Sigmoid colon (tissue), 7 donors: ENCODE results near the gene CCDC159. TPM values are rescaled to one million over a fixed set of nuclear protein-coding genes. Genes with fewer than 3 reads are reported as not detected.

ENCODE experiments used
- DNase-seq: peaks from one replicate; pipeline ENCODE4 v3.0.0-alpha.2; 2019
- H3K27ac ChIP-seq, 4 donors: fragments of 200-600 bp; sonication (generic); one replicate each; pipeline ENCODE4 v1.5.1; 2016 to 2019; ENCODE audit warnings: mild to moderate bottlenecking in 1 of 4
- H3K27me3 ChIP-seq, 3 donors: fragments of 200-600 bp; sonication (generic); one replicate each; pipeline ENCODE4 v1.5.1; 2019; ENCODE audit warnings: mild to moderate bottlenecking in 1 of 3
- H3K36me3 ChIP-seq, 4 donors: fragments of 200-600 bp; sonication (generic); one replicate each; pipeline ENCODE4 v1.5.1; 2016 to 2019
- H3K4me1 ChIP-seq, 4 donors: fragments of 200-600 bp; sonication (generic); one replicate each; pipeline ENCODE4 v1.5.1; 2017 to 2019
- H3K4me3 ChIP-seq, 4 donors: fragments of 200-600 bp; sonication (generic); one replicate each; pipeline ENCODE4 v1.5.1; 2017 to 2019; ENCODE audit warnings: mild to moderate bottlenecking in 2 of 4, moderate library complexity in 1 of 4
- H3K9me3 ChIP-seq, 4 donors: fragments of 200-600 bp in 3 of 4; sonication (generic) in 3 of 4; one replicate each; pipeline versions ENCODE4 v1.5.1 to v1.6.1; 2013 to 2019
- CTCF ChIP-seq, 4 experiments: fragments of 450-650 bp in 3 of 4; fragments of 200-600 bp in 1 of 4; IDR thresholded peaks; one replicate each; pipeline ENCODE4 v1.5.1; 2016 to 2019; ENCODE audit warnings: antibody characterized with exemption in 4 of 4, mild to moderate bottlenecking in 3 of 4, moderate library complexity in 2 of 4
- EP300 ChIP-seq, 4 donors: sonication (generic); formaldehyde crosslinking; IDR thresholded peaks; one replicate each; pipeline ENCODE4 v1.6.1; 2017; ENCODE audit warnings: antibody characterized with exemption in 4 of 4
- POLR2A ChIP-seq, 2 donors: fragments of 450-650 bp; IDR thresholded peaks; one replicate each; pipeline ENCODE4 v1.6.1; 2016; ENCODE audit warnings: antibody characterized with exemption in 2 of 2, mild to moderate bottlenecking in 2 of 2, moderate library complexity in 2 of 2
- POLR2AphosphoS5 ChIP-seq, 4 donors: sonication (generic); formaldehyde crosslinking; IDR thresholded peaks; one replicate each; pipeline ENCODE4 v1.6.1; 2017; ENCODE audit warnings: antibody characterized with exemption in 4 of 4
- WGBS, 2 donors: extraction: QIAGEN DNeasy Blood & Tissue Kit; methylation state at CpG; one replicate each; pipeline ENCODE4 v1.1.7; 2013; 5-methylcytosine and 5-hydroxymethylcytosine counted together
- intact Hi-C: fragments of 100-400 bp; cut with DNase I; formaldehyde crosslinking; loops from one replicate; pipeline ENCODE4 v1.15.1; 2023
- polyA plus RNA-seq, 3 donors: library from polyadenylated mRNA; stranded (reverse); fragments of 200-250 nt; gene quantifications; one replicate each; pipeline ENCODE4 v1.2.3, GENCODE V29; 2013
- total RNA-seq, 4 donors: library from RNA; depleted of rRNA; stranded (reverse); fragments of >200 nt; gene quantifications; one replicate each; pipeline ENCODE4 v1.1.0, GENCODE V29; 2016
- donor health status: healthy with polysubstance abuse.
- donor health status: Bipolar disorder and iron deficiency.
- donor health status: healthy.

The CCDC159 gene
- total and polyA plus RNA-seq, 7 donors: 11.6 to 42.4 (median 19.6) TPM

GRCh38 chr19:11364935-11365334, 18.6 kb downstream of the CCDC159 start:
- intact Hi-C loops: no loop called here

GRCh38 chr19:11365557-11366117, 19.3 kb downstream of the CCDC159 start:
- Histone ChIP-seq H3K9me3 (no peaks in the 10 kb centered on the region), H3K4me3 (no peak overlapping the region), H3K27ac (no peak overlapping the region), H3K36me3 (peaks cover 3 to 58% (median 19%) of the 10 kb centered on the region in 4 donors), H3K27me3 (no peaks in the 10 kb centered on the region), H3K4me1 (no peaks in the 10 kb centered on the region)
- TF ChIP-seq POLR2A (IDR thresholded peaks at IDR 0.05) (no peak), CTCF (IDR thresholded peaks at IDR 0.05) (no peak), EP300 (IDR thresholded peaks at IDR 0.05) (no peak), POLR2AphosphoS5 (IDR thresholded peaks at IDR 0.05) (no peak)
- WGBS, 2 donors: 84% methylated on average over 7 of the region's 7 CpGs
- no peak for DNase-seq
- intact Hi-C loops: no loop called here

More at GRCh38 chr19:11364935-11365334, 18.6 kb downstream of the CCDC159 start:
- H3K4me3 ChIP-seq: no peak overlapping the region
- WGBS, 2 donors: 80 to 81% methylated on average over 5 of the region's 5 CpGs
- no peak for TF ChIP-seq POLR2AphosphoS5 (IDR thresholded peaks at IDR 0.05)
- no peak for TF ChIP-seq EP300 (IDR thresholded peaks at IDR 0.05)
- no peak for TF ChIP-seq CTCF (IDR thresholded peaks at IDR 0.05)
- no peak for TF ChIP-seq POLR2A (IDR thresholded peaks at IDR 0.05)
- no peak overlapping the region for H3K27ac ChIP-seq
- no peaks in the 10 kb centered on the region for H3K9me3 ChIP-seq
- DNase-seq: no peak
- no peaks in the 10 kb centered on the region for H3K27me3 ChIP-seq
- H3K4me1 ChIP-seq: no peaks in the 10 kb centered on the region
- peaks cover 3 to 65% (median 22%) of the 10 kb centered on the region in 4 donors for H3K36me3 ChIP-seq

- peaks cover 0 to 44% (median 18%) of the 10 kb centered on the region in 4 donors for H3K36me3 ChIP-seq
- no peak overlapping the region for H3K27ac ChIP-seq
- TF ChIP-seq CTCF (IDR thresholded peaks at IDR 0.05) (no peak), EP300 (IDR thresholded peaks at IDR 0.05) (no peak), POLR2A (IDR thresholded peaks at IDR 0.05) (no peak), POLR2AphosphoS5 (IDR thresholded peaks at IDR 0.05) (no peak)
- H3K4me1 ChIP-seq: no peaks in the 10 kb centered on the region
- H3K9me3 ChIP-seq: no peaks in the 10 kb centered on the region
- no peak for DNase-seq
- WGBS, 2 donors: 79 to 93% methylated on average over 2 of the region's 2 CpGs
- intact Hi-C loops: no loop called here
- no peaks in the 10 kb centered on the region for H3K27me3 ChIP-seq
- no peak overlapping the region for H3K4me3 ChIP-seq
These were observed 21.2 kb downstream of the CCDC159 start for GRCh38 chr19:11367528-11367927.

- intact Hi-C loops: loop anchor here (10.0 kb wide), 2 partner anchors 224 to 236 kb away; partner anchors contain the start of gene ZNF627
- H3K27ac ChIP-seq: no peak overlapping the region
- H3K36me3 ChIP-seq: peaks cover 0 to 13% (median 0%) of the 10 kb centered on the region in 4 donors
- H3K4me3 ChIP-seq: no peak overlapping the region
- DNase-seq: no peak
- peaks cover 2 to 15% (median 11%) of the 10 kb centered on the region in 4 donors for H3K4me1 ChIP-seq
- no peaks in the 10 kb centered on the region for H3K27me3 ChIP-seq
- WGBS, 2 donors: 93% methylated on average over 2 of the region's 2 CpGs
- H3K9me3 ChIP-seq: no peaks in the 10 kb centered on the region
- no peak for TF ChIP-seq POLR2AphosphoS5 (IDR thresholded peaks at IDR 0.05)
- no peak for TF ChIP-seq POLR2A (IDR thresholded peaks at IDR 0.05)
- TF ChIP-seq EP300 (IDR thresholded peaks at IDR 0.05): no peak
- no peak for TF ChIP-seq CTCF (IDR thresholded peaks at IDR 0.05)
These were observed 24.4 kb downstream of the CCDC159 start for GRCh38 chr19:11370744-11371143.
